NCI-H2227 (cell line): ENCODE data around the gene YPEL5.
"Not testable (repeated sequence)": the region's sequence is repeated elsewhere in the genome, so short reads cannot be mapped to it uniquely, and the experiment has no call there.

Experiments
- DNase-seq: peaks from one replicate; lab custom pipeline; 2025; ENCODE audit not compliant: unreplicated experiment; lab: John Stamatoyannopoulos, UW

Gene YPEL5

GRCh38 chr2:30136764-30137444, 9.9 kb upstream of the YPEL5 start:
- DNase-seq, result no peak

GRCh38 chr2:30139131-30139870, 7.5 kb upstream of the YPEL5 start:
- no peak for DNase-seq

- DNase-seq, result no peak
Measured at GRCh38 chr2:30141136-30141535, 5.7 kb upstream of the YPEL5 start.

GRCh38 chr2:30144260-30144659, 2.5 kb upstream of the YPEL5 start:
- no peak for DNase-seq

GRCh38 chr2:30144951-30145350, 1.9 kb upstream of the YPEL5 start:
- not testable (repeated sequence) for DNase-seq

- DNase-seq, result no peak
Measured at GRCh38 chr2:30145826-30146336, 926 bp upstream of the YPEL5 start.

GRCh38 chr2:30147196-30147714, 448 bp downstream of the YPEL5 start:
- peak; percentile 63 for DNase-seq

- peak; percentile 87 for DNase-seq
Measured at GRCh38 chr2:30147715-30148610, 1.2 kb downstream of the YPEL5 start.

- no peak for DNase-seq
Measured at GRCh38 chr2:30148850-30149249, 2.0 kb downstream of the YPEL5 start.

- no peak for DNase-seq
Measured at GRCh38 chr2:30149513-30149912, 2.7 kb downstream of the YPEL5 start.

- DNase-seq, result no peak
Measured at GRCh38 chr2:30149976-30150375, 3.2 kb downstream of the YPEL5 start.

- DNase-seq, result no peak
Measured at GRCh38 chr2:30150786-30151185, 4.0 kb downstream of the YPEL5 start.

- no peak for DNase-seq
Measured at GRCh38 chr2:30152385-30152784, 5.6 kb downstream of the YPEL5 start.

GRCh38 chr2:30155202-30155601, 8.4 kb downstream of the YPEL5 start:
- DNase-seq, result no peak

- DNase-seq, result no peak
Measured at GRCh38 chr2:30155889-30156658, 9.3 kb downstream of the YPEL5 start.

GRCh38 chr2:30157616-30158015, 10.8 kb downstream of the YPEL5 start:
- DNase-seq, result no peak

GRCh38 chr2:30159766-30160165, 13.0 kb downstream of the YPEL5 start:
- no peak for DNase-seq

- no peak for DNase-seq
Measured at GRCh38 chr2:30161929-30162706, 15.3 kb downstream of the YPEL5 start.

GRCh38 chr2:30162806-30163205, 16.0 kb downstream of the YPEL5 start:
- DNase-seq, result no peak
